PC-9 (cell line): Measurements from ENCODE around the gene KIF3C. TPM values are rescaled to one million over a fixed set of nuclear protein-coding genes. Genes with fewer than 3 reads are reported as not detected.

ENCODE experiments used
- BruUV-seq: library from RNA; stranded (reverse); fragments of 400-500 nt; replicated peaks from 2 replicates; lab custom pipeline; 2021; lab: Mats Ljungman, UMichigan
- CTCF ChIA-PET: fragments of 300-600 bp; sonication (Branson Sonifier 250); formaldehyde crosslinking; loops from one replicate; lab custom pipeline; 2022; ENCODE audit warnings: antibody characterized with exemption; lab: Charles Lee
- POLR2A ChIA-PET: fragments of 300-600 bp; sonication (Branson Sonifier 250); formaldehyde crosslinking; loops from one replicate; lab custom pipeline; 2022; ENCODE audit warnings: antibody characterized with exemption; ENCODE audit not compliant: unreplicated experiment; lab: Charles Lee
- DNase-seq, 2 experiments: peaks; one replicate each; pipeline versions ENCODE4 v3.0.0 to v3.0.0-alpha.2; 2015 to 2022; ENCODE audit warnings: mixed read lengths in 1 of 2
- H2AFZ ChIP-seq: fragments of 200-600 bp; sonication (generic); 2 replicates; pipeline ENCODE4 v1.8.1; 2017; ENCODE audit warnings: antibody characterized with exemption
- H3F3A ChIP-seq: fragments of 200-600 bp; sonication (generic); 2 replicates; pipeline ENCODE4 v1.8.1; 2017; ENCODE audit warnings: antibody characterized with exemption, mild to moderate bottlenecking, low read depth; ENCODE audit not compliant: insufficient read depth
- H3K27ac ChIP-seq: fragments of 200-600 bp; sonication (generic); 2 replicates; pipeline ENCODE4 v1.6.1; 2016; ENCODE audit warnings: mixed run types
- H3K27me3 ChIP-seq: fragments of 200-600 bp; sonication (generic); 2 replicates; pipeline ENCODE4 v1.6.1; 2016; ENCODE audit warnings: low read depth, mixed run types; ENCODE audit not compliant: insufficient read depth
- H3K36me3 ChIP-seq: fragments of 200-600 bp; sonication (generic); 2 replicates; pipeline ENCODE4 v1.6.1; 2016; ENCODE audit warnings: low read depth, mixed run types
- H3K4me1 ChIP-seq: fragments of 200-600 bp; sonication (generic); replicated peaks from 2 replicates; pipeline ENCODE4 v1.6.1; 2016; ENCODE audit warnings: mixed run types; ENCODE audit not compliant: insufficient read depth
- H3K4me2 ChIP-seq: fragments of 200-600 bp; sonication (generic); 2 replicates; pipeline ENCODE4 v1.6.1; 2017; ENCODE audit warnings: mixed run types
- H3K4me3 ChIP-seq: fragments of 200-600 bp; sonication (generic); 2 replicates; pipeline ENCODE4 v1.6.1; 2016; ENCODE audit warnings: mixed run types
- H3K79me2 ChIP-seq: fragments of 200-600 bp; sonication (generic); 2 replicates; pipeline ENCODE4 v1.6.1; 2017; ENCODE audit warnings: low read depth, mixed run types
- H3K9me2 ChIP-seq: fragments of 200-600 bp; sonication (generic); 2 replicates; pipeline ENCODE4 v1.8.1; 2017; ENCODE audit warnings: mild to moderate bottlenecking; ENCODE audit not compliant: insufficient read depth
- H3K9me3 ChIP-seq: fragments of 200-600 bp; sonication (generic); 2 replicates; pipeline ENCODE4 v1.8.1; 2016; ENCODE audit warnings: low read depth; ENCODE audit not compliant: insufficient read depth
- H4K20me1 ChIP-seq: fragments of 200-600 bp; sonication (generic); 2 replicates; pipeline ENCODE4 v1.8.1; 2017; ENCODE audit not compliant: insufficient read depth
- CTCF ChIP-seq: fragments of 200-600 bp; sonication (generic); conservative IDR thresholded peaks from 2 replicates; pipeline ENCODE4 v1.6.1; 2017; ENCODE audit warnings: mixed run types, antibody characterized with exemption, mild to moderate bottlenecking, moderate library complexity
- EZH2 ChIP-seq: fragments of 200-600 bp; sonication (generic); IDR thresholded peaks from 2 replicates; pipeline ENCODE4 v1.8.0; 2017; ENCODE audit warnings: antibody characterized with exemption, low read depth
- intact Hi-C: fragments of 100-400 bp; cut with micrococcal nuclease; formaldehyde crosslinking; loops from one replicate; pipeline ENCODE4 v1.10.0; 2022; ENCODE audit not compliant: unreplicated experiment
- total RNA-seq: library from RNA; stranded (reverse); gene quantifications from 2 replicates; pipeline ENCODE4 v1.2.3, GENCODE V29; 2021

Gene KIF3C
- total RNA-seq, 1 experiment from 2014 or later = 50.5 TPM

- CTCF ChIA-PET = no interaction called here
- Histone ChIP-seq H3K27me3 (no peaks in the 10 kb centered on the region), H2AFZ (no peak overlapping the region), H3K27ac (no peak overlapping the region), H3K4me3 (no peak overlapping the region), H3K9me2 (no peaks in the 10 kb centered on the region), H3K36me3 (no peaks in the 10 kb centered on the region), H3K9me3 (no peaks in the 10 kb centered on the region), H3F3A (no peaks in the 10 kb centered on the region), H4K20me1 (no peaks in the 10 kb centered on the region), H3K4me1 (no peaks in the 10 kb centered on the region), H3K4me2 (no peak overlapping the region), H3K79me2 (no peaks in the 10 kb centered on the region)
- no peak for TF ChIP-seq CTCF
- no peak for TF ChIP-seq EZH2
- BruUV-seq = no TSS peak
- POLR2A ChIA-PET = no interaction called here
- intact Hi-C loops = no loop called here
- no peak for DNase-seq
These were observed 86.7 kb downstream of the KIF3C start for GRCh38 chr2:25895610-25896009.

- Histone ChIP-seq H3K27ac (no peak overlapping the region), H3F3A (no peaks in the 10 kb centered on the region), H3K4me2 (no peak overlapping the region), H3K79me2 (no peaks in the 10 kb centered on the region), H3K9me3 (no peaks in the 10 kb centered on the region), H3K4me3 (no peak overlapping the region), H4K20me1 (no peaks in the 10 kb centered on the region), H3K4me1 (no peaks in the 10 kb centered on the region), H2AFZ (no peak overlapping the region), H3K9me2 (no peaks in the 10 kb centered on the region), H3K36me3 (no peaks in the 10 kb centered on the region), H3K27me3 (no peaks in the 10 kb centered on the region)
- TF ChIP-seq CTCF (no peak), EZH2 (no peak)
- CTCF ChIA-PET = interaction anchor here (0.5 kb wide), 1 partner anchor 58 kb away, joined by 6 read pairs; no protein-coding TSS in a partner anchor
- intact Hi-C loops = no loop called here
- POLR2A ChIA-PET = no interaction called here
- no peak for DNase-seq
- BruUV-seq = no TSS peak
These were observed 87.3 kb downstream of the KIF3C start for GRCh38 chr2:25895018-25895417.

DNA sequence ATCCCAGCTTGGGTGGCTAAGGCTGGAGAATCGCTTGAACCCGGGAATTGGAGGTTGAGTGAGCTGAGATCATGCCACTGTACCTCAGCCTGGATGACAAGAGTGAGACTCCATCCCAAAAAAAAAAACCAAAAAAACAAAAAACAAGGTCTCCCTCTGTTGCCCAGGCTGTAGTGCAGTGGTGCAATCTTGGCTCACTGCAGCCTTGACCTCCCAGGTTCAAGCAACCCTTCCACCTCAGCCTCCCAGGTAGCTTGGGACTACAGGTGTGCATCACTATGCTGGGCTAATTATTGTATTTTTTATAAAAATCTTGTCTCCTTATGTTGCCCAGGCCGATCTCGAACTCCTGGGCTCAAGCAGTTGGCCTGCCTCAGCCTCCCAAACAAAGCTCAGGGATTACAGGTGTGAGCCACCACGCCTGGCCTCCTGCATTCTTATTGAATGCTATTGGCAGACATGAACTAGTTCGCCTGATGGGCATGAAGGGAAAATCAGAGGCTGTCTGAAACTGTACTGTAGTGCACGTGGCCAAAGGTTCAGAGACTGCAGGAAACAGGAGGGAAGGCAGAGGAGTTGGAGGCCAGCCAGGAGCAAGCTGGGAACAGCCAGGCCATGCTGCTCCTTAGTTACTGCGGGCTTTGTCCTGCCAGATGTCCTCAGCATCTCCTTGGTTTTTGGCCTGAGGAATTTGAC lies 88.0 kb downstream of the KIF3C start:
- Histone ChIP-seq H3K27ac (no peak overlapping the region), H3K9me2 (no peaks in the 10 kb centered on the region), H3K4me1 (no peaks in the 10 kb centered on the region), H3K27me3 (no peaks in the 10 kb centered on the region), H3K4me2 (no peak overlapping the region), H4K20me1 (no peaks in the 10 kb centered on the region), H3K79me2 (no peaks in the 10 kb centered on the region), H3K36me3 (no peaks in the 10 kb centered on the region), H2AFZ (no peak overlapping the region), H3K4me3 (no peak overlapping the region), H3F3A (no peaks in the 10 kb centered on the region), H3K9me3 (no peaks in the 10 kb centered on the region)
- DNase-seq = no peak
- ChIA-PET CTCF (no interaction called here), POLR2A (no interaction called here)
- intact Hi-C loops = no loop called here
- no TSS peak for BruUV-seq
- TF ChIP-seq CTCF (no peak), EZH2 (no peak)
